Mesothelial cell of epicardium (in vitro differentiated cells): Measurements from ENCODE around the gene RAB3B. TPM values are rescaled to one million over a fixed set of nuclear protein-coding genes. Genes with fewer than 3 reads are reported as not detected.

Experiments
- DNase-seq, 2 experiments: peaks; one replicate each; pipeline ENCODE4 v3.0.0; 2021; ENCODE audit warnings: low spot score in 2 of 2; ENCODE audit not compliant: unreplicated experiment in 2 of 2
- H3K27ac Mint-ChIP-seq: 2 replicates; pipeline ENCODE4 v1.8.0; 2021; ENCODE audit warnings: mixed read lengths
- H3K27me3 Mint-ChIP-seq: 2 replicates; pipeline ENCODE4 v1.8.0; 2021; ENCODE audit warnings: low read depth, mixed read lengths
- H3K36me3 Mint-ChIP-seq: 2 replicates; pipeline ENCODE4 v1.8.0; 2021; ENCODE audit warnings: mixed read lengths
- H3K4me1 Mint-ChIP-seq: 2 replicates; pipeline ENCODE4 v1.8.0; 2021; ENCODE audit warnings: mixed read lengths
- H3K4me3 Mint-ChIP-seq: 2 replicates; pipeline ENCODE4 v1.8.0; 2021; ENCODE audit warnings: mild to moderate bottlenecking, moderate library complexity, mixed read lengths
- H3K9me3 Mint-ChIP-seq: 2 replicates; pipeline ENCODE4 v1.8.0; 2021; ENCODE audit warnings: mixed read lengths
- total RNA-seq: library from RNA; stranded (reverse); gene quantifications from 3 replicates; pipeline ENCODE4 v1.2.1, GENCODE V29; 2021
- TF ChIP-seq, protein P1 (sequence below): fragments of 200-600 bp; sonication (generic); IDR thresholded peaks from one replicate; pipeline ENCODE4 v1.5.0; 2021; ENCODE audit warnings: antibody characterized with exemption; ENCODE audit not compliant: unreplicated experiment

RAB3B gene
- total RNA-seq, 1 donor from 2014 or later = 3.8 TPM

DNA sequence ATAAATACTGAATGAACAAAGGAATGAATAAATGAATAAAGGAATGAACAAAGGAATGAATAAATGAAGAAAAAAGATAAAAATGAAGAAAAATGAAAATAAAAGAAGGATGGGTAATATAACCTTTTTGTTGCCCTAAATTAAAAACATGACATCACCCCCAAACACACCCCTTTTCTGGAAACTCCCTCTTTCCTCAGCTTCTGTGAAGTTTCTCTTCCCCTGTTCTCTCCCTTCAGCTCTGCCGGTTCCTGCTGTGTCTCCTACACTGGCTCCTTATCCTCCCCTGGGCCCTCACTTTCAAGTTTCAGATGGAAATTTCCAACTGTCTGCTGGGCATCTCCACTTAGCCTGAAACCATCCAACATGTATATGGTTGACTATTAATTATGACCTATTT is 37.9 kb downstream of the RAB3B start:
- H3K9me3 Mint-ChIP-seq = peaks cover 8% of the 10 kb centered on the region
- H3K27me3 Mint-ChIP-seq = no peaks in the 10 kb centered on the region
- TF ChIP-seq, protein P1, sequence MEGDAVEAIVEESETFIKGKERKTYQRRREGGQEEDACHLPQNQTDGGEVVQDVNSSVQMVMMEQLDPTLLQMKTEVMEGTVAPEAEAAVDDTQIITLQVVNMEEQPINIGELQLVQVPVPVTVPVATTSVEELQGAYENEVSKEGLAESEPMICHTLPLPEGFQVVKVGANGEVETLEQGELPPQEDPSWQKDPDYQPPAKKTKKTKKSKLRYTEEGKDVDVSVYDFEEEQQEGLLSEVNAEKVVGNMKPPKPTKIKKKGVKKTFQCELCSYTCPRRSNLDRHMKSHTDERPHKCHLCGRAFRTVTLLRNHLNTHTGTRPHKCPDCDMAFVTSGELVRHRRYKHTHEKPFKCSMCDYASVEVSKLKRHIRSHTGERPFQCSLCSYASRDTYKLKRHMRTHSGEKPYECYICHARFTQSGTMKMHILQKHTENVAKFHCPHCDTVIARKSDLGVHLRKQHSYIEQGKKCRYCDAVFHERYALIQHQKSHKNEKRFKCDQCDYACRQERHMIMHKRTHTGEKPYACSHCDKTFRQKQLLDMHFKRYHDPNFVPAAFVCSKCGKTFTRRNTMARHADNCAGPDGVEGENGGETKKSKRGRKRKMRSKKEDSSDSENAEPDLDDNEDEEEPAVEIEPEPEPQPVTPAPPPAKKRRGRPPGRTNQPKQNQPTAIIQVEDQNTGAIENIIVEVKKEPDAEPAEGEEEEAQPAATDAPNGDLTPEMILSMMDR = no peak
- H3K27ac Mint-ChIP-seq = no peak overlapping the region
- no peak for DNase-seq
- H3K4me1 Mint-ChIP-seq = no peaks in the 10 kb centered on the region
- H3K4me3 Mint-ChIP-seq = no peak overlapping the region
- peaks cover 4% of the 10 kb centered on the region for H3K36me3 Mint-ChIP-seq

- Mint-ChIP-seq H3K27me3 (no peaks in the 10 kb centered on the region), H3K36me3 (peaks cover 4% of the 10 kb centered on the region), H3K27ac (no peak overlapping the region), H3K4me1 (no peaks in the 10 kb centered on the region), H3K9me3 (peaks cover 8% of the 10 kb centered on the region), H3K4me3 (no peak overlapping the region)
- no peak for DNase-seq
- TF ChIP-seq, protein P1 = no peak
These were observed 39.8 kb downstream of the RAB3B start for GRCh38 chr1:51950701-51951100.

DNA sequence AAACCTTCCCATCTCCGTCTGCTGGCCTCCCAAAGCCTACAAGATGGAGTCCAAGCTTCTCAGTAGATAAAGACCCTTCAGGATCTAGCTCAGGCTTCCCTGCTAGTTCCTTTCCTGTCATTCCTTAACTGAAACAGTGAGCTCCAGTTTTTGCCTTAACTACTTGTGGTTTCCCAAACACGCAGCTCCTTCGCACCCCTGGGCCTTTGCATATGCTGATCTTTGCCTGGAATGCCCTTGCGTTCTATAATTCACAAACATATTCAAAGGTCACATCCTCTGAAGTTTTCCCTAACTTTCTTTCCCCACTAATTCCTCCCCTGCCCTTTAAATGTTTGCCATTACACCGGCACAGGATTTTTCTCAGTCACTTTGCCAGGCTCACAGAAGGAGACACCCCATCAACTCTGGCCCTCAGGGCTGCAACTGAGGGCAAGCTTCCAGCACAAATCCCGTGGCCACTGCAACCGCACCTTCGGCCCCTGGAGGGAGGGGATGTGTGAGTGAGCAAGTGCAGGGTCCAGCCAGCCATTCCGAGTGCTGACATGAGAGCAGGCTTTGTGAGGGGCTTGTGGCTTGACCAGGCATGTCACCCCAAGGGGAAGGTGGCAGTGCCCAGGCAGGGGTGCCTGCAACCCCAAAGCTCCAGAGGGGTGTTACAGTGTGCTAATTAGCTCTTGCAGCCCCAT is 41.3 kb downstream of the RAB3B start:
- H3K4me3 Mint-ChIP-seq = no peak overlapping the region
- H3K9me3 Mint-ChIP-seq = peaks cover 8% of the 10 kb centered on the region
- DNase-seq = no peak
- no peaks in the 10 kb centered on the region for H3K27me3 Mint-ChIP-seq
- no peaks in the 10 kb centered on the region for H3K4me1 Mint-ChIP-seq
- TF ChIP-seq, protein P1 = no peak
- peaks cover 4% of the 10 kb centered on the region for H3K36me3 Mint-ChIP-seq
- no peak overlapping the region for H3K27ac Mint-ChIP-seq

DNA sequence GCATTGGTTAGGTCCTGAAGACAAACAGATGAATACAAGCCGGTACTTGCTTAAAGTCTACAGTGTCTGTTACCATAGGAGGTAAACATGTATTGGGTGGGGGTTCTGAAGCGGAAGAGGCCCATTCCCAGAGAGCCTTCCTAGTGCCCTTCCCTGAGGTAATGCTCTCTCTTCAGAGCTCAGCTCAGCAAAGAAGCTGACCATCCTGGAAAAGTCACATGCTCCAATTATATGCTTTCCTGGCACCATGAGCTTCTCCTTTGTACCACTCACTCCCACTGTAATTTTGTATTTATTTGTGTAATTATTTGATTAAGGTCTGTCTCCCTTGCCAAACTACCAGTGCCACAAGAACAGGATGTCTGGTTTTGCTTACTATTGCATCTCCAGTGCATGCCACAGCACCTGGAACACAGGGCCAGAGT is 42.0 kb downstream of the RAB3B start:
- Mint-ChIP-seq H3K27me3 (no peaks in the 10 kb centered on the region), H3K9me3 (peaks cover 8% of the 10 kb centered on the region), H3K4me3 (no peak overlapping the region), H3K4me1 (no peaks in the 10 kb centered on the region), H3K36me3 (peaks cover 4% of the 10 kb centered on the region), H3K27ac (no peak overlapping the region)
- TF ChIP-seq, protein P1 = no peak
- no peak for DNase-seq

DNA sequence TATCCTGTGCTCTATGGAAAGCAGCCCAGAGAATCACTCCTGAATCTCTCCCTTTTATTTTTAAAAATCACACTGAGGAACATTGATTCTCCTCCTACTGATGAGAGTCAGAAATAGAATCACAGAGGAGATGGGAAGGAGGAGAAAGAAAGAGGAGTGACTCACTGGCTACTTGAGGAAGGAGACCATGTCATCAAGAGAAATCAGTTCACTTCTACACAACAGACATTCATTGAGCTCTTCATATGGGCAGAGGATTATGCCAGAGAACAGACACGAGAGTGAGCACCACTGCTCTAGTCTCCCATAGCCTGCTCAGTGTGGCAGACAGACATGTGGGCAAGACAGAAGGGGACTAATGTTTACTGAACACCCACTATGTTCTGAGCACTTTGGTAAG is 44.2 kb downstream of the RAB3B start:
- Mint-ChIP-seq H3K36me3 (peaks cover 15% of the 10 kb centered on the region), H3K4me1 (no peaks in the 10 kb centered on the region), H3K4me3 (no peak overlapping the region), H3K9me3 (peaks cover 26% of the 10 kb centered on the region), H3K27ac (no peak overlapping the region), H3K27me3 (no peaks in the 10 kb centered on the region)
- no peak for DNase-seq
- TF ChIP-seq, protein P1 = no peak
